ENCODE data around the gene FAM200C.

DNA sequence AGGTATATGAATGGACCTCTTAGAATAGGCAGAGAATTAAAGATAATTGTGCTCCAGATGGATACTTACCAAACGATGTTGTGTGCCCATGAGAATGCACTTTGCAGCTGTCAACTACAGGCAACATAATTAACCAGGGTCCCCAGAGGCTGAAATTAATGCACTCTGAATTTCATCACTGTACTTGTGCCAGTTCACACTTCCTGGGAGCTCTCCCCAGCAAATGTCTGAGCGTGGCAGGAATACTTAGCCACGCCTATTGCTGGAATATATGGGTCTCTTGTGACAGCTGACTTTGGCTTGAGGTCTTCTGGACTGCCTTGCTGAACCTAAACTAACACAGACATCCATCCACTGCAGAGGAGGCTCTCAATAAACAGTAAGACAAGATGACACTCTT lies 17.5 kb downstream of the FAM200C start:
- TF ChIP-seq ZNF70 (CRISPR knock-in tag; IDR thresholded peaks at IDR 0.05) (no peak), GLIS3 (CRISPR knock-in tag; IDR thresholded peaks at IDR 0.05) (no peak), ARNTL (CRISPR knock-in tag; IDR thresholded peaks at IDR 0.05; ENCODE audit: borderline replicate concordance, low read depth) (no peak), ESRRG (CRISPR knock-in tag; IDR thresholded peaks at IDR 0.05) (no peak), ZFP3 (CRISPR knock-in tag; IDR thresholded peaks at IDR 0.05) (no peak)
- TF ChIP-seq, protein P1, sequence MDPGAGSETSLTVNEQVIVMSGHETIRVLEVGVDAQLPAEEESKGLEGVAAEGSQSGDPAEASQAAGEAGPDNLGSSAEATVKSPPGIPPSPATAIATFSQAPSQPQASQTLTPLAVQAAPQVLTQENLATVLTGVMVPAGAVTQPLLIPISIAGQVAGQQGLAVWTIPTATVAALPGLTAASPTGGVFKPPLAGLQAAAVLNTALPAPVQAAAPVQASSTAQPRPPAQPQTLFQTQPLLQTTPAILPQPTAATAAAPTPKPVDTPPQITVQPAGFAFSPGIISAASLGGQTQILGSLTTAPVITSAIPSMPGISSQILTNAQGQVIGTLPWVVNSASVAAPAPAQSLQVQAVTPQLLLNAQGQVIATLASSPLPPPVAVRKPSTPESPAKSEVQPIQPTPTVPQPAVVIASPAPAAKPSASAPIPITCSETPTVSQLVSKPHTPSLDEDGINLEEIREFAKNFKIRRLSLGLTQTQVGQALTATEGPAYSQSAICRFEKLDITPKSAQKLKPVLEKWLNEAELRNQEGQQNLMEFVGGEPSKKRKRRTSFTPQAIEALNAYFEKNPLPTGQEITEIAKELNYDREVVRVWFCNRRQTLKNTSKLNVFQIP (CRISPR knock-in tag; IDR thresholded peaks at IDR 0.05; ENCODE audit: borderline replicate concordance, low read depth): no peak
